HG02610 (cell line): ENCODE data around the gene ALPI.
"Not testable (repeated sequence)": the region's sequence is repeated elsewhere in the genome, so short reads cannot be mapped to it uniquely, and the experiment has no call there.

ENCODE experiments used
- ATAC-seq: cut with Tn5 transposase; IDR thresholded peaks from one replicate; pipeline ENCODE4 v1.9.1; 2021; ENCODE audit warnings: mild to moderate bottlenecking, moderate library complexity; ENCODE audit not compliant: unreplicated experiment

ALPI gene

GRCh38 chr2:232455426-232456255 lies at the start of gene ALPI:
TSS of gene ALPI (plus strand) at chr2:232456153. CDS start at chr2:232456200, 47 bp downstream.
- no peak for ATAC-seq

- no peak for ATAC-seq
These were observed 49.2 kb upstream of the ALPI start, which contains the start of gene ALPG for GRCh38 chr2:232406556-232407310. TSS of gene ALPG (plus strand) at chr2:232406844. CDS start at chr2:232406895, 51 bp downstream.

DNA sequence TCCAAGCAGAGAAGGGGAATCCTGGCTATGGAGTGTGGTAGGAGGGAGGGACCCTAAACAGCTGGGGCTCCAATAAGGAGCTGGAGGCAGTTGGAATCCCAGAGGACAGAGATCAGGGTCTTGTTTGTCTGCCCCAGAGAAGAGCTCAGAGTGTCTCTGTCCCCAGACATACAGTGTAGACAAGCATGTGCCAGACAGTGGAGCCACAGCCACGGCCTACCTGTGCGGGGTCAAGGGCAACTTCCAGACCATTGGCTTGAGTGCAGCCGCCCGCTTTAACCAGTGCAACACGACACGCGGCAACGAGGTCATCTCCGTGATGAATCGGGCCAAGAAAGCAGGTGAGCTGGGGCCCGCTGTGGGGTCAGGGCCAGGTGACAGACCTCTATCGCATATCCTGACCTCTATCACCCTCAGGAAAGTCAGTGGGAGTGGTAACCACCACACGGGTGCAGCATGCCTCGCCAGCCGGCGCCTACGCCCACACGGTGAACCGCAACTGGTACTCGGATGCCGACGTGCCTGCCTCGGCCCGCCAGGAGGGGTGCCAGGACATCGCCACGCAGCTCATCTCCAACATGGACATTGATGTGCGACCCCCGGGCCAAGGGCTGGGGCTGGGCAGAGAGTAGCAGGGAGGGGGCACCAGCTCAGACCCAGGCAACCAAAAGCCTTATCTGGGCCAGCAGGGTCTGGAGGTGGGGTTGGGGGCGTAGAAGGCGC lies 48.4 kb upstream of the ALPI start:
- not testable (repeated sequence) for ATAC-seq

- ATAC-seq = not testable (repeated sequence)
These were observed 47.7 kb upstream of the ALPI start for GRCh38 chr2:232408269-232408668.

DNA sequence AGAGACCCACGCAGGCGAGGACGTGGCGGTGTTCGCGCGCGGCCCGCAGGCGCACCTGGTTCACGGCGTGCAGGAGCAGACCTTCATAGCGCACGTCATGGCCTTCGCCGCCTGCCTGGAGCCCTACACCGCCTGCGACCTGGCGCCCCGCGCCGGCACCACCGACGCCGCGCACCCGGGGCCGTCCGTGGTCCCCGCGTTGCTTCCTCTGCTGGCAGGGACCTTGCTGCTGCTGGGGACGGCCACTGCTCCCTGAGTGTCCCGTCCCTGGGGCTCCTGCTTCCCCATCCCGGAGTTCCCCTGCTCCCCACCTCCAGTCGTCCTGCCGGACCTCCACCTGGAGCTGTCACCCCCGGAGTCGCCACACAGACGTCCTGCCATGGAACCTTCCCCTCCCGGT lies 46.3 kb upstream of the ALPI start:
- ATAC-seq = not testable (repeated sequence)

DNA sequence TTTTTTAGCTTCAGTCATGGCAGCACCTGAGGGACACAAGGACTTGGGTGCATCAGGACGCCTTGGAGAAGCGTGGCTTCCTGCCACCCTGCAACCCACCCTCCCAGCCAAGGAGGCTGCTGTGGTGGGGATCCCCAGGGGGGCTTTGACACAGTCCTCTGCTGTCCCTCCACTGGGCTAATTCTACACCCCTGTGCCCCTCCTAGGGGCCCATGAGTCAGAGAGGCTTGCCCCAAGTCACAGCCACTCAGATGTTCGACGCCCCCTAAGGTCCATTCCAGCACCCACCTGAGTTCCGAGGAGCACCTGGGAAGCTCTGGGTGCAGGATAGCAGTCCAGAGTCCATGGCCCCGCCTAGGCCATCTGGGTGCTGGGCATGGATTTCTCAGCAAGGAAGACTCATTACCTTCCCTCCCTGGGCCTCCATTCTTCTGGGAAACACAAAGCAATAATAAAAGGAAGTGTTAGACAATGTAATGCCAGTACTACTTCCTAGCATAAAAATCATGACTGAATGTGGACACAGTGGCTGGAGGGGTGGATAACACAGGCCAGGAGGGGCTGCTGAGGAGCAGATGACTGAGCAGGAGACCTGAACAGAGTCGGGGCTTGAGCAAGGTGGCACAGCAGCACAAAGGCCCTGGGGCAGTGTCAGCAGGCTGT lies 45.6 kb upstream of the ALPI start:
- no peak for ATAC-seq

- no peak for ATAC-seq
These were observed 43.9 kb upstream of the ALPI start for GRCh38 chr2:232411901-232412629.

DNA sequence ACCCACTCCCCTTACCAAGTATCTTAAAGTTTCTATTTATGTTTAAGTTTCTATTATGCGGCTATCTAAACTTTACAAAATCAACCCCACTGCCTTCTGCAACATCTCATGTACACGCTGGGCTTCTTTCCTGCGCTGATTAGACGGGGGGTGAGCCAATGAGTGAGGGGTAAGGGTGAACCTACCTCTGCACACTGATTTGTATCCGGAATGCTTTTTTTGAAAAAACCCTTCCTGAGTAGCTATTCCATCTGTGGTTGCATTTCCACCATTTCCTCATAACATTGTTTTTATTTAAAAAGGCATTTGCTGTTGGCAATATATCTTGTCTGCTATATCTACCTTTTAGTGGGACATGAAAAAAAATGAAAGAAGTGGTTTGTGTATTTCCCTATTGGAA lies 43.0 kb upstream of the ALPI start:
- no peak for ATAC-seq

DNA sequence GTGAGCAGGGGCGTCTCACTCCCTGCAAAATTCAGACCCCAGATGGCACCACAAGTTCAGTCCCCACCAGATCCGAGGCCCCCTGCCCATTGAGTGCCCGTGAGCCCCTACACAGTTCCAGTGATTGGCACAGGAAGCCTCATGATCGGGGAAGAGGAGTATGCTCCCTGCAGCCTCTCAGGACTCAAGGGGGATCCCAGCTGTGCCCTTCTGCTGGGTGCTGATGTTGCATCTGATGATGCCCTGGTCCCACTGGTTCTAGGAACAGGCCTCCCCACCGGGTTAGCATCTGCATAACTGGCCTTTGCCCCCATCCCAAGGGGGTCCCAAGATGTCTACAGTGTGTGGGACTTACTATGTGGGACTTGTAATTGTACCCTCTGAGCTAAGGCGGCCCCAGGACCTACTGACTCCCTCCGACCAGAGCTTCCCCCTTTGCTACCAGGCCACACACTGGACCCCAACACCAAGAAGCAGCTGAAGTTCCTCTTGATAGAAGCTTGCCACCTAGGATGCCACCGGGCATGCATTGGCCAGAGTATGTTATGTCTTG lies 40.7 kb upstream of the ALPI start:
- ATAC-seq = no peak

DNA sequence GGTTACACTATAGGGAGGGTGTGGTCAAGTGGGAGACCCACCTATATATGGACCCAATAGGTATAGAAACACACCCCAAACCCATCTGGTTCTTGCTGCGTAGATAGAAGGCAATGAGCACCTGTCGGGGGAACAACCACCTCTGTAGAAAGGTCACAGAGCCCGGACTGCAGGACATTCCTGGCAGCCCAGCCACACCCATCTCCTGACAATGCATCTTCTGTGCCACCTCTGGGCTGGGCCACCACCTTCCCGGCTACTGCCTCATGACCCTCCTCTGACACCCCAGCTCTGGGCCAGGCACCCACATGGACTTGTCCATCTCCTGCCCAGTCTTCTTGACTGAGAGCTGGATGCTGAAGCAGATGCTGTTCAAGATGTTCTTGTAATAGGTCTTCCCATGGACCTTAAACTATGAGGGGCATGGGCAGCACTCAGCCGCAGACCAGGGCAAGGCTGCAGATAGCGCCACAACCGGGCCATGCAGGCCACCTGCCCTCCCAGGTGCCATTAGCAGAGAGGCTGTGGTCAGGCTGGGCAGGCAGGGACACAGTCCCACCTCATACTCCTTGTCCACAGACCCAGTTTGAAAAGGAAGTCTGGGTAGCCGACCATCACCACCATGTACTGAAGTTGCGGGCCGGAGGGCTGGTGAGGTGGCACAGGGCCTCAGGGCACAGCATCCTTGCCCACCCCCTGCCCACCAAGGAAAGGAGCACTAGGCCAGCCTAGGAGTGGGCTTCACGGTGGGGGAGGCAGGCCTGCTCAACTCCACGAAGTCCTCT lies 40.0 kb upstream of the ALPI start:
- ATAC-seq = no peak

DNA sequence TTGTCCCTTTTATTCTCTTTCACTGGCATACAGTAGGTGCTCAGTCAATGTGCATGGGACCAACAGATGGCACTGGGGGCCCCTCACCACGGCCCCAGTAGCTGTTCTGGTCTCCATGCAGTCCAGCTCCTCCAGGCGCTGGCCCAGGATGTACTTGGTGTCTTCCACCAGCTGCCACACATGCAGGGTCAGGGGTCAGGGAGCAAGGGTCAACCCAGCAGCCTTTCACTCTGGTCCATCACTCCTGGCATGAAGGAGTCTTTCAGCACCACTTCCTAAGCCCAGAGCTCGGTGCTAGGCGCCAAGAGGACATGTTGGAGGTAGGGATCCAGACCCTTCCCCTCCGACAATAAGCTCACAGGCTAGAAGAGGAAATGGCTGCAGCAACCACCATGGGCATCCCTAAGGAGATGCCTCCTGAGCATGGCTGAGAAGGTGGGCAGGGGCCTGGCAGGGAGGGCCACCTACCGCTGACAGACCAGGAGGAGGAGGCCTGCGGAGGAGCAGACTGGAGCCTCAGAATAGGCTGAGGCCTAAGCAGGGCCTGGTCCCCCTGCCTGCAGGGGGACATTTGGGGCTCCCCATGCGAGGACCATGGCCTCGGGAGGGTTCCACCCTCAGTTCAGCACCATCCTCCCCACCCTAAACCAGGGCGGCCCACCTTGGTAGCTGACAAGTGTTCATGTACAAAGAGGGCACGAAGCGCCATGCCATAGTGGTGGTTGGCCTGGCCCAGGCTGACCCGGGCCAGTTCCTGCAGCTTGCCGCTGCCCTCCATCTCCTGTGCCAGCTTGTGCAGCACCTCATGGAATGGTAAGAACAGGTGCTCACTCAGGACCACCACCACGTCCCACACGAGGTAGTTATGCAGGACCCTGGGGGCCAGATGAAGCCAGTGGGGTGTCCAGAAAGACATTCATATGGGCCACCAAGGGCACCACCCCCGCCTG lies 39.2 kb upstream of the ALPI start:
- ATAC-seq = no peak

DNA sequence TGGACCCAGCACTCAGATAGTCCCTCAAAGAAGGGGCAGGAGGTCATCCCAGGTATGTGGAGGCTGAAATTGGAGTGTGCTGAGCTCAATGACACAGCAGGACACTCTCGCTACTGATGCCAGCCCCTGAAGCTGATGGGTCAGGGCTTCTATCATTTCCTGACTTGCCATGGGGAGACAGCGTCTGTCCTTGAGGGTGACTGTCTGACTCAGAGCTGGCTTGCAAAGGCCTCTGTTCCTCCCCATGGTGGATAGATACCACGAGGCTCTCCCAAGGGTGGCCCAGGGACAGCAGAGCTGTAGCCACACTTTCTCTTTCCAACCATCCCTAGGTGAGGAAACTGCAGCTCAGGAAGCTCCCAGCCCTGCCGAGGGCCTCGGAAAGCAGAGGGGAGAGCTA lies 38.5 kb upstream of the ALPI start:
- no peak for ATAC-seq

DNA sequence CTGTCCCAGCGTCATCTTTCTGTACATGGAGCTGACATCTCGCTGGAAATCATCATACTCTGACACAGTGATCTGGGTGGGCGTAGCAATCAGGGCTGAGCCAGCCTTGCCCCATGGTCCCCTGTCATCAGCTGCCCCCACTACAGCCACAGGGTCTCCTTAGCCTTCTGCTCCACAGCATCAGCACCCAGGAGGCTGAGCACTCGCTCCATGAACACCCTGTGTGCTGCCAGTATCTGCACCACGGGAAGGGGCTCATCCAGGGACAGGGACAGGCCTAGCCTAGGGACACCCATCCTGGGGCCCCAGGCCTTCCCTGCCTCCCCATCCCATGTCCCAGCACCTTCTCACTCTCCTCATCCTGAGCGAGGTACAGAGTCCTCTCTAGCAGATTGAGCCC lies 37.9 kb upstream of the ALPI start:
- ATAC-seq = no peak

DNA sequence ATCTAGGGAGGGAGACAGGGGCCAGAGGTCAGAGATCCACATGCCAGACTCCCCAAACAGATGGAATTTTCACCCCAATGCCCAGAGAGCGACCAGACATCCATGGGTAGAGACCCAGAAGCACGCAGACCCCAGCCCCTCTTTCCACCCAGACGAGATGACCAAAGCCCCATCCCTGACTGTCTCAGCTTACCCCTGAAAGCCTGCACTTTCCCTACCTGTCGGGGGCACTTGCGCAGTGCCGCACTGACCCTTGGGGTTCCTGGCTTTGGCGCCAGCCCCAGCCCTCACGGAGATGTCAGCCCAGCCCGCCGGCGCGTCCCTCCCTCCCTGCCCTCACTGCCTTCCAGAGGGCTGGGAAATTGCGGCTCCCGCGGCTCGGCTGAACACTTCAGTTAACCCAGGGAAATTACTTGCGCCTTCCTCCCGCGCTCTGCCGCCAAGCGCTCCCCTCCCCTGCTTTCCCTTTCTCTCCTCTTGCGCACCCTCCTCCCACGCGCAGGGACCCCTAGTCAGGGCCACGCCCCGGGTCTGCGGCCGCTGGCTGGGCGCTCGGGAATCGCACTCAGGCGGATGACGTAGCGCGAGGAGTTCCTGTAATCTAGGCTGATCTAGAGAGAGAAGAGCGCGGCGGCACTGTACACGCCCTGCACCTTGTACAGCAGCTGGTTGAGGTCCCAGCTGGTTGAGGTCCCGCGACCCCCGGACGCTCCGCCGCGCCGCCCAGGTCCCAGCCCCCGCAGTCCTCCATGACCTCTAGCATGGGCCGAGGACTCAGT lies 37.3 kb upstream of the ALPI start:
- ATAC-seq = no peak

GRCh38 chr2:232419245-232420072 lies 36.5 kb upstream of the ALPI start:
- no peak for ATAC-seq

- no peak for ATAC-seq
These were observed 35.9 kb upstream of the ALPI start for GRCh38 chr2:232420073-232420454.
